PC-3 (cell line): ENCODE measurements around the gene STAM. TPM values are rescaled to one million over a fixed set of nuclear protein-coding genes. Genes with fewer than 3 reads are reported as not detected.

Experiments
- ATAC-seq: fragments of 200-7000 bp; cut with Tn5 transposase; 2 replicates; pipeline ENCODE4 v1.9.1; 2020; ENCODE audit warnings: mild to moderate bottlenecking, moderate library complexity
- BruUV-seq: library from RNA; stranded (reverse); fragments of 400-500 nt; replicated peaks from 2 replicates; lab custom pipeline; 2021; lab: Mats Ljungman, UMichigan
- CTCF ChIA-PET: fragments of 300-600 bp; sonication (Branson Sonifier 250); formaldehyde crosslinking; loops from one replicate; lab custom pipeline; 2022; ENCODE audit warnings: antibody characterized with exemption; lab: Charles Lee
- POLR2A ChIA-PET: fragments of 300-600 bp; sonication (Branson Sonifier 250); formaldehyde crosslinking; loops from one replicate; lab custom pipeline; 2022; ENCODE audit warnings: antibody characterized with exemption; ENCODE audit not compliant: unreplicated experiment; lab: Charles Lee
- DNase-seq: peaks from one replicate; pipeline ENCODE4 v3.0.0-alpha.2; 2015
- H2AFZ ChIP-seq: fragments of 300-600 bp; sonication (generic); 2 replicates; pipeline ENCODE4 v1.6.0; 2016; ENCODE audit warnings: antibody characterized with exemption, low read length
- H3F3A ChIP-seq: fragments of 300-600 bp; sonication (generic); one replicate; pipeline ENCODE4 v1.6.0; 2017; ENCODE audit warnings: antibody characterized with exemption, low read length, control low read depth, mild to moderate bottlenecking; ENCODE audit not compliant: unreplicated experiment
- H3K27ac ChIP-seq: fragments of 300-600 bp; sonication (generic); 2 replicates; pipeline ENCODE4 v1.5.1; 2016; ENCODE audit warnings: mild to moderate bottlenecking, low read length
- H3K27me3 ChIP-seq: fragments of 300-600 bp; sonication (generic); 2 replicates; pipeline ENCODE4 v1.6.1; 2016; ENCODE audit warnings: low read length, mixed read lengths
- H3K36me3 ChIP-seq: fragments of 300-600 bp; sonication (generic); 2 replicates; pipeline ENCODE4 v1.6.1; 2016; ENCODE audit warnings: low read depth, mixed run types, low read length, mixed read lengths
- H3K4me1 ChIP-seq: fragments of 300-600 bp; sonication (generic); 2 replicates; pipeline ENCODE4 v1.5.1; 2016; ENCODE audit warnings: low read length; ENCODE audit not compliant: insufficient read depth
- H3K4me2 ChIP-seq: fragments of 300-600 bp; sonication (generic); 2 replicates; pipeline ENCODE4 v1.6.0; 2016; ENCODE audit warnings: low read length
- H3K4me3 ChIP-seq: fragments of 300-600 bp; sonication (generic); 2 replicates; pipeline ENCODE4 v1.5.1; 2016; ENCODE audit warnings: mild to moderate bottlenecking, low read length, mixed read lengths
- H3K79me2 ChIP-seq: fragments of 300-600 bp; sonication (generic); 2 replicates; pipeline ENCODE4 v1.6.1; 2017; ENCODE audit warnings: low read length, mixed read lengths
- H3K9ac ChIP-seq: fragments of 300-600 bp; sonication (generic); 2 replicates; pipeline ENCODE4 v1.6.0; 2016; ENCODE audit warnings: mild to moderate bottlenecking, low read length
- H3K9me2 ChIP-seq: fragments of 300-600 bp; sonication (generic); replicated peaks from 2 replicates; pipeline ENCODE4 v1.6.1; 2016; ENCODE audit warnings: mixed run types, low read length, mixed read lengths
- H3K9me3 ChIP-seq: fragments of 300-600 bp; sonication (generic); 2 replicates; pipeline ENCODE4 v1.6.1; 2016; ENCODE audit warnings: low read length, mixed read lengths
- H4K20me1 ChIP-seq: fragments of 300-600 bp; sonication (generic); 2 replicates; pipeline ENCODE4 v1.6.1; 2016; ENCODE audit warnings: low read length, mixed read lengths
- EZH2 ChIP-seq: fragments of 300-600 bp; sonication (generic); IDR thresholded peaks from one replicate; pipeline ENCODE4 v1.6.1; 2017; ENCODE audit warnings: antibody characterized with exemption, mild to moderate bottlenecking, low read length; ENCODE audit not compliant: unreplicated experiment
- EZH2phosphoT487 ChIP-seq: fragments of 300-600 bp; sonication (generic); IDR thresholded peaks from 2 replicates; pipeline ENCODE4 v1.6.1; 2018; ENCODE audit warnings: mild to moderate bottlenecking, antibody characterized with exemption, low read length, borderline replicate concordance
- intact Hi-C: fragments of 100-400 bp; cut with micrococcal nuclease; formaldehyde crosslinking; loops from 2 replicates; pipeline ENCODE4 v1.9.0; 2023
- total RNA-seq: library from RNA; depleted of rRNA; stranded (reverse); fragments of >200 nt; gene quantifications from 2 replicates; pipeline ENCODE4 v1.2.3, GENCODE V29; 2014
- TF ChIP-seq, protein P1 (sequence below): fragments of 300-600 bp; sonication (generic); conservative IDR thresholded peaks from 2 replicates; pipeline ENCODE4 v1.5.1; 2017; ENCODE audit warnings: antibody characterized with exemption, low read depth, mild to moderate bottlenecking, low read length

Gene STAM
- total RNA-seq, 1 experiment from 2014 or later, result 7.8 TPM

- intact Hi-C loops, result no loop called here
- POLR2A ChIA-PET, result no interaction called here
Measured at GRCh38 chr10:17655009-17655408, 11.1 kb downstream of the STAM start.

GRCh38 chr10:17655567-17656146 is 11.7 kb downstream of the STAM start:
- no TSS peak for BruUV-seq
- Histone ChIP-seq H3K27ac (no peak overlapping the region), H3K36me3 (peaks cover 12% of the 10 kb centered on the region), H4K20me1 (no peaks in the 10 kb centered on the region), H3K4me1 (0 out of 2 replicates have a peak, but pooled peaks cover 5% of the 10 kb centered on the region), H3K4me3 (no peak overlapping the region), H3K79me2 (peaks cover 91% of the 10 kb centered on the region), H3K9ac (no peak overlapping the region), H3K27me3 (no peaks in the 10 kb centered on the region), H3F3A (no peaks in the 10 kb centered on the region), H2AFZ (no peak overlapping the region), H3K9me3 (no peaks in the 10 kb centered on the region), H3K4me2 (no peak overlapping the region), H3K9me2 (no peaks in the 10 kb centered on the region)
- ChIA-PET CTCF (no interaction called here), POLR2A (no interaction called here)
- TF ChIP-seq EZH2 (no peak), EZH2phosphoT487 (no peak)
- TF ChIP-seq, protein P1, sequence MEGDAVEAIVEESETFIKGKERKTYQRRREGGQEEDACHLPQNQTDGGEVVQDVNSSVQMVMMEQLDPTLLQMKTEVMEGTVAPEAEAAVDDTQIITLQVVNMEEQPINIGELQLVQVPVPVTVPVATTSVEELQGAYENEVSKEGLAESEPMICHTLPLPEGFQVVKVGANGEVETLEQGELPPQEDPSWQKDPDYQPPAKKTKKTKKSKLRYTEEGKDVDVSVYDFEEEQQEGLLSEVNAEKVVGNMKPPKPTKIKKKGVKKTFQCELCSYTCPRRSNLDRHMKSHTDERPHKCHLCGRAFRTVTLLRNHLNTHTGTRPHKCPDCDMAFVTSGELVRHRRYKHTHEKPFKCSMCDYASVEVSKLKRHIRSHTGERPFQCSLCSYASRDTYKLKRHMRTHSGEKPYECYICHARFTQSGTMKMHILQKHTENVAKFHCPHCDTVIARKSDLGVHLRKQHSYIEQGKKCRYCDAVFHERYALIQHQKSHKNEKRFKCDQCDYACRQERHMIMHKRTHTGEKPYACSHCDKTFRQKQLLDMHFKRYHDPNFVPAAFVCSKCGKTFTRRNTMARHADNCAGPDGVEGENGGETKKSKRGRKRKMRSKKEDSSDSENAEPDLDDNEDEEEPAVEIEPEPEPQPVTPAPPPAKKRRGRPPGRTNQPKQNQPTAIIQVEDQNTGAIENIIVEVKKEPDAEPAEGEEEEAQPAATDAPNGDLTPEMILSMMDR, result no peak
- no peak for ATAC-seq
- intact Hi-C loops, result no loop called here
- no peak for DNase-seq

More at GRCh38 chr10:17655009-17655408, 11.1 kb downstream of the STAM start:
- no peaks in the 10 kb centered on the region for H3F3A ChIP-seq
- H3K9me2 ChIP-seq, result no peaks in the 10 kb centered on the region
- H3K79me2 ChIP-seq, result peaks cover 95% of the 10 kb centered on the region
- ATAC-seq, result no peak
- BruUV-seq, result no TSS peak
- no peak overlapping the region for H3K4me2 ChIP-seq
- H3K36me3 ChIP-seq, result peaks cover 12% of the 10 kb centered on the region
- H3K27me3 ChIP-seq, result no peaks in the 10 kb centered on the region
- H3K9ac ChIP-seq, result no peak overlapping the region
- no peak overlapping the region for H3K27ac ChIP-seq
- 0 out of 2 replicates have a peak, but pooled peaks cover 5% of the 10 kb centered on the region for H3K4me1 ChIP-seq
- no peak for DNase-seq
- no peak overlapping the region for H3K4me3 ChIP-seq
- no peaks in the 10 kb centered on the region for H4K20me1 ChIP-seq
- H2AFZ ChIP-seq, result no peak overlapping the region
- TF ChIP-seq, protein P1, result no peak
- no peak for TF ChIP-seq EZH2phosphoT487
- TF ChIP-seq EZH2, result no peak
- CTCF ChIA-PET, result interaction anchor here (0.6 kb wide), 1 partner anchor 39 kb away, joined by 5 read pairs; no protein-coding TSS in a partner anchor
- H3K9me3 ChIP-seq, result no peaks in the 10 kb centered on the region

- TF ChIP-seq EZH2 (no peak), EZH2phosphoT487 (no peak)
- TF ChIP-seq, protein P1, result no peak
- DNase-seq (no peak), ATAC-seq (no peak)
- Histone ChIP-seq H3K9ac (no peak overlapping the region), H3K4me2 (no peak overlapping the region), H3K4me1 (0 out of 2 replicates have a peak, but pooled peaks cover 5% of the 10 kb centered on the region), H3K27ac (no peak overlapping the region), H4K20me1 (no peaks in the 10 kb centered on the region), H3K36me3 (peaks cover 12% of the 10 kb centered on the region), H3K4me3 (no peak overlapping the region), H2AFZ (no peak overlapping the region), H3K27me3 (no peaks in the 10 kb centered on the region), H3K79me2 (peaks cover 77% of the 10 kb centered on the region), H3K9me2 (no peaks in the 10 kb centered on the region), H3K9me3 (no peaks in the 10 kb centered on the region), H3F3A (no peaks in the 10 kb centered on the region)
- CTCF ChIA-PET, result no interaction called here
- BruUV-seq, result no TSS peak
- POLR2A ChIA-PET, result no interaction called here
- intact Hi-C loops, result no loop called here
Measured at GRCh38 chr10:17657103-17657500, 13.2 kb downstream of the STAM start.
